GM12891 (cell line): ENCODE measurements around the gene FGF6.

ENCODE experiments used
- DNase-seq: peaks from one replicate; pipeline ENCODE4 v3.0.0; 2011; ENCODE audit warnings: low spot score; ENCODE audit not compliant: insufficient read length
- FAIRE-seq: peaks from 2 replicates; lab custom pipeline; 2011; peaks lifted over from hg19 to GRCh38; lab: Jason Lieb, UNC
- PAX5 ChIP-seq: IDR thresholded peaks from 2 replicates; pipeline ENCODE4 v1.6.1; 2011; ENCODE audit warnings: low read length, moderate library complexity, mild to moderate bottlenecking; ENCODE audit not compliant: insufficient read depth, severe bottlenecking
- POLR2A ChIP-seq: IDR thresholded peaks from 2 replicates; pipeline ENCODE4 v1.6.1; 2011; ENCODE audit warnings: low read depth, low read length, control low read depth
- POLR2AphosphoS5 ChIP-seq: IDR thresholded peaks from 2 replicates; pipeline ENCODE4 v1.6.1; 2011; ENCODE audit warnings: low read depth, low read length, control low read depth
- POU2F2 ChIP-seq: IDR thresholded peaks from 2 replicates; pipeline ENCODE4 v1.6.1; 2011; ENCODE audit warnings: low read depth, mild to moderate bottlenecking, control low read depth, low read length, moderate library complexity
- SPI1 ChIP-seq: IDR thresholded peaks from 2 replicates; pipeline ENCODE4 v1.6.1; 2011; ENCODE audit warnings: low read depth, low read length, control low read depth
- TAF1 ChIP-seq: IDR thresholded peaks from 2 replicates; pipeline ENCODE4 v1.6.1; 2011; ENCODE audit warnings: low read depth, low read length, control low read depth

FGF6 gene

GRCh38 chr12:4386801-4387200 is 58.8 kb downstream of the FGF6 start:
- FAIRE-seq = peak; percentile 38
- no peak for DNase-seq
- no peak for TF ChIP-seq TAF1
- no peak for TF ChIP-seq POU2F2
- no peak for TF ChIP-seq PAX5
- no peak for TF ChIP-seq POLR2AphosphoS5
- no peak for TF ChIP-seq SPI1
- no peak for TF ChIP-seq POLR2A
